Upper lobe of left lung (tissue), 6 donors: ENCODE measurements around the gene UGT1A8. TPM values are rescaled to one million over a fixed set of nuclear protein-coding genes. Genes with fewer than 3 reads are reported as not detected.

Source experiments
- ATAC-seq, 2 donors: fragments of 200-7000 bp; cut with Tn5 transposase; one replicate each; pipeline ENCODE4 v1.9.1; 2022; ENCODE audit warnings: mild to moderate bottlenecking in 2 of 2, moderate library complexity in 2 of 2; ENCODE audit not compliant: low FRiP score in 2 of 2
- DNase-seq, 2 donors: peaks; one replicate each; pipeline ENCODE4 v3.0.0-alpha.2; 2019 to 2020
- H3K27ac ChIP-seq, 4 donors: fragments of 200-600 bp; sonication (generic); one replicate each; pipeline ENCODE4 v1.5.1; 2016 to 2019
- H3K27me3 ChIP-seq, 4 donors: fragments of 200-600 bp; sonication (generic); one replicate each; pipeline ENCODE4 v1.5.1; 2017 to 2019
- H3K36me3 ChIP-seq, 4 donors: fragments of 200-600 bp; sonication (generic); one replicate each; pipeline ENCODE4 v1.5.1; 2016 to 2019
- H3K4me1 ChIP-seq, 4 donors: fragments of 200-600 bp; sonication (generic); one replicate each; pipeline ENCODE4 v1.5.1; 2018 to 2019
- H3K4me3 ChIP-seq, 4 donors: fragments of 200-600 bp; sonication (generic); one replicate each; pipeline ENCODE4 v1.5.1; 2017 to 2019; ENCODE audit warnings: mild to moderate bottlenecking in 2 of 4, moderate library complexity in 1 of 4
- H3K9me3 ChIP-seq, 4 donors: fragments of 200-600 bp; sonication (generic); one replicate each; pipeline ENCODE4 v1.5.1; 2018 to 2019
- CTCF ChIP-seq, 6 experiments: fragments of 450-650 bp in 4 of 6; fragments of 200-600 bp in 2 of 6; sonication (generic) in 2 of 6; IDR thresholded peaks; one replicate each; pipeline ENCODE4 v1.5.1; 2016 to 2019; ENCODE audit warnings: antibody characterized with exemption in 6 of 6
- EP300 ChIP-seq, 4 donors: sonication (generic); formaldehyde crosslinking; IDR thresholded peaks; one replicate each; pipeline ENCODE4 v1.5.1; 2017; ENCODE audit warnings: antibody characterized with exemption in 4 of 4, control low read depth in 2 of 4
- POLR2A ChIP-seq, 4 donors: fragments of 450-650 bp; IDR thresholded peaks; one replicate each; pipeline ENCODE4 v1.5.1; 2016 to 2017; ENCODE audit warnings: antibody characterized with exemption in 4 of 4, mild to moderate bottlenecking in 2 of 4
- POLR2AphosphoS5 ChIP-seq, 2 donors: sonication (generic); formaldehyde crosslinking; IDR thresholded peaks; one replicate each; pipeline ENCODE4 v1.5.1; 2017; ENCODE audit warnings: antibody characterized with exemption in 2 of 2
- WGBS, 2 donors: methylation state at CpG; one replicate each; pipeline ENCODE4 v1.1.5; 2017 to 2018; 5-methylcytosine and 5-hydroxymethylcytosine counted together
- total RNA-seq, 6 donors: library from RNA; depleted of rRNA in 4 of 6; stranded (reverse); fragments of >200 nt in 4 of 6; gene quantifications; one replicate each; pipeline versions ENCODE4 v1.1.0 to v1.2.1, GENCODE V29; 2016 to 2021
- donor health status: DM: no; HTN: no; CAD: no; lungs with moderate emphysema.
- donor health status: DM: no; HTN: yes; CAD: no; lungs with severe emphysema.

UGT1A8 gene
- total RNA-seq, 6 donors from 2014 or later, result not detected

- Histone ChIP-seq H3K4me1 (no peaks in the 10 kb centered on the region), H3K9me3 (no peaks in the 10 kb centered on the region), H3K36me3 (no peaks in the 10 kb centered on the region), H3K4me3 (no peak overlapping the region), H3K27ac (no peak overlapping the region), H3K27me3 (no peaks in the 10 kb centered on the region)
- DNase-seq (no peak), ATAC-seq (no peak)
- WGBS, 2 donors, result 82 to 93% methylated on average over 4 of the region's 4 CpGs
- TF ChIP-seq CTCF (IDR thresholded peaks at IDR 0.05) (no peak), POLR2A (IDR thresholded peaks at IDR 0.05) (no peak), EP300 (IDR thresholded peaks at IDR 0.05) (no peak), POLR2AphosphoS5 (IDR thresholded peaks at IDR 0.05) (no peak)
Observed at GRCh38 chr2:233680361-233681045, 63.1 kb downstream of the UGT1A8 start.

- TF ChIP-seq EP300 (IDR thresholded peaks at IDR 0.05) (no peak), POLR2AphosphoS5 (IDR thresholded peaks at IDR 0.05) (no peak), CTCF (IDR thresholded peaks at IDR 0.05) (no peak), POLR2A (IDR thresholded peaks at IDR 0.05) (no peak)
- no peaks in the 10 kb centered on the region for H3K36me3 ChIP-seq
- H3K4me1 ChIP-seq, result no peaks in the 10 kb centered on the region
- no peak within 1 kb of the TSS for H3K27ac ChIP-seq
- H3K9me3 ChIP-seq, result no peaks in the 10 kb centered on the region
- no peak for ATAC-seq
- WGBS, 2 donors, result 74 to 88% methylated on average over 4 to 5 of the region's 5 CpGs
- H3K4me3 ChIP-seq, result no peak within 1 kb of the TSS
- no peak for DNase-seq
- no peaks in the 10 kb centered on the region for H3K27me3 ChIP-seq
Observed at GRCh38 chr2:233681521-233682099, 64.2 kb downstream of the UGT1A8 start, which contains the start of gene UGT1A7. TSS of gene UGT1A7 (plus strand) at chr2:233681901. CDS start at chr2:233681938, 37 bp downstream.

GRCh38 chr2:233684640-233685039 lies 67.2 kb downstream of the UGT1A8 start:
- H3K4me3 ChIP-seq, result no peak overlapping the region

GRCh38 chr2:233686928-233687327 lies 69.5 kb downstream of the UGT1A8 start:
- no peaks in the 10 kb centered on the region for H3K9me3 ChIP-seq
- H3K4me1 ChIP-seq, result no peaks in the 10 kb centered on the region
- TF ChIP-seq EP300 (IDR thresholded peaks at IDR 0.05), result no peak
- no peak for TF ChIP-seq POLR2AphosphoS5 (IDR thresholded peaks at IDR 0.05)
- TF ChIP-seq POLR2A (IDR thresholded peaks at IDR 0.05), result no peak
- no peak for TF ChIP-seq CTCF (IDR thresholded peaks at IDR 0.05)
- DNase-seq (no peak), ATAC-seq (no peak)
- WGBS, 2 donors, result 72 to 78% methylated on average over 5 of the region's 5 CpGs
- no peak overlapping the region for H3K27ac ChIP-seq
- H3K4me3 ChIP-seq, result no peak overlapping the region
- no peaks in the 10 kb centered on the region for H3K36me3 ChIP-seq
- no peaks in the 10 kb centered on the region for H3K27me3 ChIP-seq

More at GRCh38 chr2:233684640-233685039, 67.2 kb downstream of the UGT1A8 start:
- TF ChIP-seq CTCF (IDR thresholded peaks at IDR 0.05), result no peak
- TF ChIP-seq POLR2A (IDR thresholded peaks at IDR 0.05), result no peak
- TF ChIP-seq POLR2AphosphoS5 (IDR thresholded peaks at IDR 0.05), result no peak
- no peak for TF ChIP-seq EP300 (IDR thresholded peaks at IDR 0.05)
- H3K27ac ChIP-seq, result no peak overlapping the region
- H3K4me1 ChIP-seq, result no peaks in the 10 kb centered on the region
- no peak for DNase-seq
- H3K9me3 ChIP-seq, result no peaks in the 10 kb centered on the region
- no peaks in the 10 kb centered on the region for H3K27me3 ChIP-seq
- WGBS, 2 donors, result 75 to 78% methylated on average over 1 of the region's 1 CpG
- ATAC-seq, result no peak
- no peaks in the 10 kb centered on the region for H3K36me3 ChIP-seq
